ENCODE results near the gene RAB36. TPM values are rescaled to one million over a fixed set of nuclear protein-coding genes. Genes with fewer than 3 reads are reported as not detected.

RAB36 gene
- polyA plus RNA-seq, 4 donors: 15.9 to 17.2 (median 16.5) TPM

DNA sequence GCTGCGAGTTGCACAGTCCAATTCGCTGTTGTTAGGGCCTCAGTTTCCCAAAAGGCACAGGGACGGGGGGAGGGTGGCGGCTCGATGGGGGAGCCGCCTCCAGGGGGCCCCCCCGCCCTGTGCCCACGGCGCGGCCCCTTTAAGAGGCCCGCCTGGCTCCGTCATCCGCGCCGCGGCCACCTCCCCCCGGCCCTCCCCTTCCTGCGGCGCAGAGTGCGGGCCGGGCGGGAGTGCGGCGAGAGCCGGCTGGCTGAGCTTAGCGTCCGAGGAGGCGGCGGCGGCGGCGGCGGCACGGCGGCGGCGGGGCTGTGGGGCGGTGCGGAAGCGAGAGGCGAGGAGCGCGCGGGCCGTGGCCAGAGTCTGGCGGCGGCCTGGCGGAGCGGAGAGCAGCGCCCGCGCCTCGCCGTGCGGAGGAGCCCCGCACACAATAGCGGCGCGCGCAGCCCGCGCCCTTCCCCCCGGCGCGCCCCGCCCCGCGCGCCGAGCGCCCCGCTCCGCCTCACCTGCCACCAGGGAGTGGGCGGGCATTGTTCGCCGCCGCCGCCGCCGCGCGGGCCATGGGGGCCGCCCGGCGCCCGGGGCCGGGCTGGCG, 35.1 kb downstream of the RAB36 start, which contains the start of gene BCR:
BCR (plus strand) TSS at position 209 of the 592 bp plus-strand sequence. CDS start 452 bp downstream, outside the sequence.
- no peak for DNase-seq (ENCODE audit: low read depth in 4 of 4, low spot score in 3 of 4)

GRCh38 chr22:23180893-23181720, 35.8 kb downstream of the RAB36 start:
- DNase-seq (ENCODE audit: low read depth in 4 of 4, low spot score in 3 of 4): no peak

GRCh38 chr22:23181721-23182308, 36.5 kb downstream of the RAB36 start:
- no peak for DNase-seq (ENCODE audit: low read depth in 4 of 4, low spot score in 3 of 4)

- no peak for DNase-seq (ENCODE audit: low read depth in 4 of 4, low spot score in 3 of 4)
These were observed 37.2 kb downstream of the RAB36 start for GRCh38 chr22:23182309-23183060.

DNA sequence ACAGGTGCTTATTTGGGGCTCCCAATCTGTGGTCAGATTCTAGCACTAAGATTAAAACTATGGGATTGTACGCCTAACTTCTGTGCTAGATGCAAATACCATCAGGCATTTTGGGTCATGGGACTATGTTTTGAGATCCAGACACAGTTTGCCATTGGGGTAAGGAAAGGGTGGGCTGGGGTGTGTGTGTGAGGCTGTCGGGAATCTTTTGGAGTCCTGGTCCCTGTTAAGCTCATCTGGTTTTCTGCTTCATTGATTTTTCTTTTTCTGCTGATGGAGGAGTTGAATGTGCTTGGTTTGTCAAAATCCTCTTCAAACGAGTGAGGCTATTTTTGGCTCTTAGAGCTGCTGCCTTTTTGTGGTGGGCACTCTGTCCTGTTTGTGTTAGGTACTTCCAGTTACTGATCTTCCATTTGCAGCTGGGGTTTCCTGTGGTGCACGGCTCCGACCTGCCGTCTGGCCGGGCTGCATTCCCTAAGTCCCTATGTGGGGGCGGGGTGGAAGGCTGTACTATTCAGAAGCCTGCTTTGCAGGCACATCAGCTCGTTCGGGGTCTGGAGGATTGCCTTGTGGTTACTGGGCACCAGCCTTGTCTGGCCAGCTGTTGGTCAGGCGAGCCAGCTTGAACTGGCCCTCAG, 37.9 kb downstream of the RAB36 start:
- DNase-seq (ENCODE audit: low read depth in 4 of 4, low spot score in 3 of 4): no peak

DNA sequence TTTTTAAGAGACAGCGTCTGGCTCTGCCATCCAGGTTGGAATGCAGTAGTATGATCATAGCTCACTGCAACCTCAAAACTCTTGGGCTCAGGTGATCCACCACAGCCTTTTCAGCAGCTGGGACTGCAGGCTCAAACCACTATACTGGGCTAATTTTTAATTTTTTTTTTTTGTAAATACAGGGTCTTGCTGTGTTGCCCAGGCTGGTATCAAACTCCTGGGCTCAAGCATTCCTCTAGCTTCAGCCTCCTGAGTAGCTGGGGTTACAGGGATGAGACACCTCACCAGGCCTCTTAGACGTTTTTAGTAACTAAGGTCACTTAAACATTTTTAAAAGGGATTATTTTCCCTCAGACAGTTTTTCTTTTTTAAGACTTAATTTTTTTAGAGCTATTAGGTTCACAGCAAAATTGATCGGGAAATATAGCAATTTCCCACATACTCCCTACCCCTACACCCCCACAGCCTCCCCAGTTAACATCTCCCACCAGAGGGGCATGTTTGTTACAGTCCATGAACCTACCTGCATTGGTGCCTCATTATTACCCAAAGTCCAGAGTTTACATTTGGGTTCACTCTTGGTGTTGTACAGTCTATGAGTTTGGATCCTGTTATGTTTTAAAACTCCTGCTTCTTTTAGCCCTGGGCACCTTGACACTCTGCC, 39.0 kb downstream of the RAB36 start:
- no peak for DNase-seq (ENCODE audit: low read depth in 4 of 4, low spot score in 3 of 4)

GRCh38 chr22:23184764-23185113, 39.5 kb downstream of the RAB36 start:
- no peak for DNase-seq (ENCODE audit: low read depth in 4 of 4, low spot score in 3 of 4)

DNA sequence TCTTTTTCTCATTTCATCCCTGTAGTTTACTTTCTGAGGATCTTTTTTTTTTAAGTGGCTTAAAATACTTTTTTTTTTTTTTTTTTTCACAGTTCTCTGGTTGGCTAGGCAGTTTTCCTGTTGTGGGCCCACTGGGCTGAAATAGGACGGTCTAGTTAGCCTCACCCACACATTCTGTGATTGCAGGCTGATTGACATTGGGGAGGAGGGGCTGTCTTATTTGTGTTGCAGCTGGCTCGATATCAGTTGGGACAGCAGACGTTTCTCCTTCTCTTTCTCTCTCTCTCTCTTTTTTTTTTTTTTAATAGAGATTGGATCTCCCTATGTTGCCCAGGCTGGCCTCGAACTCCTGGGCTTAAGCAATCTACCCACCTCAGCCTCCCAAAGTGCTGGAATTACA, 41.9 kb downstream of the RAB36 start:
- no peak for DNase-seq (ENCODE audit: low read depth in 4 of 4, low spot score in 3 of 4)

GRCh38 chr22:23187871-23188700, 42.8 kb downstream of the RAB36 start:
- DNase-seq (ENCODE audit: low read depth in 4 of 4, low spot score in 3 of 4): no peak

GRCh38 chr22:23190526-23190925, 45.2 kb downstream of the RAB36 start:
- DNase-seq (ENCODE audit: low read depth in 4 of 4, low spot score in 3 of 4): no peak

DNA sequence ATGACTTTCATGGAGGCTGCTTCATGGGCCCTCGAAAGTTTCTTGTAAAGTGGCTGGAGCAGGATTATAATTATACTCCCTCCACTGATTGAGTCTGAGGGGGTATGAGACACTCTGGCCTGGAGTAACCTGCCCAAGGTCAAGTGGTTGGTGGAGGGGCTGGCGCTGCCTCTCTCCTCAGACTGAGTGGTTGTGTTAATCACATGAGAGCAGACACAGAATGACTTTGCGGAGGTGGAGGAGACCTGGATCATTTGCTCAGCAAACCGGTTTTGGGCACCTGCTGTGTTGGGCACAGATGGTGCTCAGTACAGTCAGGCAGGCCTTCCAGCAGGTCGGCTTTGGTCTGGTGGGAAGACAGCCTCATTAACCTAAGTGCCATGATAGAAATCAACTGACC, 46.9 kb downstream of the RAB36 start:
- DNase-seq (ENCODE audit: low read depth in 4 of 4, low spot score in 3 of 4): no peak

GRCh38 chr22:23192558-23192957, 47.3 kb downstream of the RAB36 start:
- DNase-seq (ENCODE audit: low read depth in 4 of 4, low spot score in 3 of 4): no peak

- no peak for DNase-seq (ENCODE audit: low read depth in 4 of 4, low spot score in 3 of 4)
These were observed 48.0 kb downstream of the RAB36 start for GRCh38 chr22:23193196-23193827.

- DNase-seq (ENCODE audit: low read depth in 4 of 4, low spot score in 3 of 4): no peak
These were observed 48.6 kb downstream of the RAB36 start for GRCh38 chr22:23193882-23194281.

DNA sequence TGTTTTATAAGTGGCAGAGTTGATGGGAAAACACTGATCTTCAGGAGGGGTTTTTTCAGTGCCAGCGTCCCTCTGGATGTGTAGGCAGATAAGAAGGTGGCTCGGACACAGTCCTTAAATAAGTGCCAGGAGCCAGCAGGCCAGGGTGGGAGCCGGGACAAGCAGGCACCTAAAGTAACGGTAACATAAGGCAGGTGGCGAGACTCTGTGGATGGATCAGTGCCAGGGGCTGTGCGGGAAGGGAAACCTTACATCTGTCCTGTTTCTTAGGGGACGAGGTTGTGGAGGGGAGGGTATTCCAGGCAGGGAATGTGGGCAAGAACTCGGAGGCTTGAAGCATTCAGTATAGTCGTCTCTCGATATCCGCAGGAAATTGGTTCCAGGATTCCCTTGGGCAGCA, 50.9 kb downstream of the RAB36 start:
- DNase-seq (ENCODE audit: low read depth in 4 of 4, low spot score in 3 of 4): no peak

DNA sequence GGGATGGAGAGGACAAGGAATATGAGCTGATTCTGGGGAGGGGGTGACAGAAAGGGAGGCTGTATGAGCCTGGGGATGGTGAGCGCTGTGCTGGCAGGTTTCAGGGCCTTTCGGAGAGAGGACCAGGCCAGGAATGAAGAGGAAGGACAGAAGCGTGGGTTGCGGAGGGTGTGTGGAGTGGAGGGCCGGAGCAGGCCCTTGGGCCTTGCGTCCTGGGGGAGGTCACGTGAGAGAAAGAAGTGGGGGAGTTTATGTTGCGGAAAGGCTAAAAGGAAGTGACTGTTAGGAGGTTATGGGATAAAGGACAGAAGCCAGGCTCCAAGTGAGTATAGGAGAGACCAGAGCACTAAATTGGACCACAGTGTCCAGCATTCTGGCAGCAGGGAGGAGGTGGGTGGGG, 52.6 kb downstream of the RAB36 start:
- no peak for DNase-seq (ENCODE audit: low read depth in 4 of 4, low spot score in 3 of 4)

- no peak for DNase-seq (ENCODE audit: low read depth in 4 of 4, low spot score in 3 of 4)
These were observed 53.9 kb downstream of the RAB36 start for GRCh38 chr22:23199159-23199558.

GRCh38 chr22:23200898-23201297, 55.6 kb downstream of the RAB36 start:
- DNase-seq (ENCODE audit: low read depth in 4 of 4, low spot score in 3 of 4): no peak
